Activated T-cell treated with anti-CD3 and anti-CD28 coated beads, Interleukin-2, amount 50 U/mL, for 72 hours (primary cell): ENCODE results near the gene TBL1X. TPM values are rescaled to one million over a fixed set of nuclear protein-coding genes. Genes with fewer than 3 reads are reported as not detected.
"Not testable (repeated sequence)": the region's sequence is repeated elsewhere in the genome, so short reads cannot be mapped to it uniquely, and the experiment has no call there.

Experiments used
- ATAC-seq, 2 donors: fragments of 150-1000 bp; cut with Tn5 transposase; replicated peaks in 1 of 2; 2 replicates each; pipeline ENCODE4 v1.10.0; 2021; ENCODE audit warnings: moderate library complexity in 2 of 2, mild to moderate bottlenecking in 1 of 2
- DNase-seq, 2 donors: peaks; one replicate each; pipeline ENCODE4 v3.0.0; 2021 to 2022; ENCODE audit warnings: mixed read lengths in 1 of 2
- H3K27ac Mint-ChIP-seq: one replicate; pipeline ENCODE4 v1.8.0; 2022; ENCODE audit warnings: mild to moderate bottlenecking, moderate library complexity, mixed read lengths
- H3K27me3 Mint-ChIP-seq: one replicate; pipeline ENCODE4 v1.8.0; 2022; ENCODE audit warnings: low read depth, mixed read lengths
- H3K36me3 Mint-ChIP-seq, 2 donors: one replicate each; pipeline ENCODE4 v1.8.0; 2022; ENCODE audit warnings: mixed read lengths in 2 of 2, mild to moderate bottlenecking in 1 of 2; ENCODE audit not compliant: insufficient read depth in 2 of 2
- H3K4me1 Mint-ChIP-seq: one replicate; pipeline ENCODE4 v1.8.0; 2022; ENCODE audit warnings: low read depth, mixed read lengths
- H3K4me3 Mint-ChIP-seq, 2 donors: one replicate each; pipeline ENCODE4 v1.8.0; 2022; ENCODE audit warnings: mild to moderate bottlenecking in 2 of 2, mixed read lengths in 2 of 2, moderate library complexity in 2 of 2
- H3K9me3 Mint-ChIP-seq, 2 donors: one replicate each; pipeline ENCODE4 v1.8.0; 2022; ENCODE audit warnings: mixed read lengths in 2 of 2
- total RNA-seq, 2 donors: library from RNA; stranded (reverse); gene quantifications; one replicate each; pipeline ENCODE4 v1.2.3, GENCODE V29; 2022

The TBL1X gene
- total RNA-seq, 2 donors from 2014 or later = 52.8 to 55.1 TPM

DNA sequence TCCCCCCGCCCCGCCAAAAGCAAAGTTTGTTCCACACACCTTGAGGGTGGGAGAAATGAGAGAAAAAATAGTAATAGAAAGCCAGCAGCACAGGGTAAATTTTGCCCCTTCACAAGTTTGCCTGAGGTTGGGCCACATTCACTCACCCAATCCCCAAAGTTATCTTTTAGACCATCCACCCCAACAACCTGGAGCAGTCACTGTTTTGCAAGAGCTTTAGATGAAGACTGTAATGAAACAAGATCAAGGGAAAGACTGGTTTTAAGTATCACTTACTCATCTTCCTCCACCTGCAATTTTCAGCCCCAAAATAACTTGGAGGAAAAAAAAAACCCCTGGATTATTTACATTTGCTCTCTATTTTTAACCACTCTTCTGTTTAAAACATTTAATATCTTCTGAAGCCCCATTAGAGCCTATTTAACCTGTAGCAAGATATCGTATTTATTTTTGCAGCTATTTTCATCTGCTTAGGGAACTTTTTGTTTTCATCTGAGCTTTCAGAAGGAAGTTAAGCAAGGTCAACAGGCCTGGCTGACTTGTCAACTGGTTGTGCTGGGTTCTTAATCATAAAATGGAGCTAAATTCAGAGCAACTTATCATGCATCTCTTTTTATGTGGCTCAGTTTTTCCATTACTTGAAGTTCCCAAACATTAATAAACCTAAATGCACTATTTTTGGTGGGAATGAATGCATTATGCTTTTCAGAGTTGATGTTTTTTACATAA lies 24.6 kb upstream of the TBL1X start:
- no peak for ATAC-seq
- DNase-seq = no peak
- H3K36me3 Mint-ChIP-seq = no peaks in the 10 kb centered on the region
- no peaks in the 10 kb centered on the region for H3K27me3 Mint-ChIP-seq
- no peaks in the 10 kb centered on the region for H3K9me3 Mint-ChIP-seq
- peaks cover 11% of the 10 kb centered on the region for H3K4me1 Mint-ChIP-seq
- no peak overlapping the region for H3K27ac Mint-ChIP-seq
- peak overlapping the region in 1 of 2 donors; percentile 4 for H3K4me3 Mint-ChIP-seq

DNA sequence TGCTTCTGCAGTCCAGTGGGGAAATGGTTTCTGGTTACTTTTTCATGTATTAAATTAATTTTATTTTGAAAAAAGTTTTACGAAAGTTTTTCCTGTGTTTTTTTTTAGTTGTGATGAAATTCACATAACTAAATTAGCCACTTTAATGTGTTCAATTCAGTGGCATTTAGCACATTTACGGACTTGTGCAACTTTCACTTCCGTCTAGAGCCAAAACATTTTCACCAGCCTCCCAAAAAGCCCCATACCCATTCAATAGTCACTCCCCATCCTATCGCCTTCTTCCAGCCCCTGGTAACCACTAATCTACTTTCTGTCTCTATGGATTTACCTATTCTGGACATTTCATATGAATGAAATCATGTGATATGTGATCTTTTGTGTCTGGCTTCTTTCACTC lies 22.8 kb upstream of the TBL1X start:
- ATAC-seq = no peak

DNA sequence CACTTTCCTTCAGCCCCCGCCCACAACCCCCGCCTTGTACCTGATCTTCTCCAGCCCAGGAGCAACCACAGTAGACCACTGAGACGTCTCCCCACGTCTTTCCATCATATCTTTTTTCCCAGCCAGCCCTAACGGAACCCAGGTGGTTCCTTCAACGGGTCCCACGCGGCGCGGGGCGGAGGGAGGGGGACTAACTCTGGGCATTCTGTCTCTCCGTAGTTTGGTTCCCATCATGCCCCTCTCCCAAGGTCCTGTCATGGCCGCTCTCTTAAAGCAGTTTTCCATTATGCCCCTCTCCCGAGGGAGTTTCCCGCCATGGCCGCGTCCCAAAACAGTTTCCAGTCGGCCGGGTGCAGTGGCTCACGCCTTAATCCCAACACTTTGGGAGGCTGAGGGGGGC lies 21.5 kb upstream of the TBL1X start:
- peaks cover 11% of the 10 kb centered on the region for H3K4me1 Mint-ChIP-seq
- H3K4me3 Mint-ChIP-seq = no peak overlapping the region
- H3K27me3 Mint-ChIP-seq = no peaks in the 10 kb centered on the region
- no peak overlapping the region for H3K27ac Mint-ChIP-seq
- no peaks in the 10 kb centered on the region for H3K9me3 Mint-ChIP-seq
- no peak for ATAC-seq
- no peaks in the 10 kb centered on the region for H3K36me3 Mint-ChIP-seq
- DNase-seq = no peak

More for the DNA sequence above, 22.8 kb upstream of the TBL1X start:
- no peak for DNase-seq
- Mint-ChIP-seq H3K27me3 (no peaks in the 10 kb centered on the region), H3K4me1 (peaks cover 11% of the 10 kb centered on the region), H3K36me3 (no peaks in the 10 kb centered on the region), H3K4me3 (no peak overlapping the region), H3K27ac (no peak overlapping the region), H3K9me3 (no peaks in the 10 kb centered on the region)

DNA sequence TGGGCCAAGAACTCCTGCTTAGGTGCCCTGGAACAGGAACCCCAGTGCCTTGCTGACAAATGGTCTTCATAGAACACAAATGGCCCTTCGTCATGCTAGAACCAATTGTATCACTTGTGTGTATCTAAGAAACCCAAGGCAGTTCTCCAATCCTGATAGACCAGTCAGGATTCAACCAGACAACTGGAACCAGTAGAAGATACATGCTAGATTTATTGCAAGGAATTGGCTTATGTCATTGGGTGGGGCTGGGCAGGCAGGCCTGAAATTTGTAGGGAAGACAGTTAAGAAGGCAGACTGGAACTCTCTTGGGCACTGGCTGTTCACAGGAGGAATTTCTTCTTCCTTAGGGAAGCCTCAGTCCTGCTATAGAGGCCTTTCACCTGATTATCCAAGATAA lies 17.0 kb upstream of the TBL1X start:
- no peak for ATAC-seq
- no peak for DNase-seq
- Mint-ChIP-seq H3K27ac (no peak overlapping the region), H3K27me3 (no peaks in the 10 kb centered on the region), H3K4me3 (no peak overlapping the region), H3K4me1 (no peaks in the 10 kb centered on the region), H3K9me3 (no peaks in the 10 kb centered on the region), H3K36me3 (no peaks in the 10 kb centered on the region)

DNA sequence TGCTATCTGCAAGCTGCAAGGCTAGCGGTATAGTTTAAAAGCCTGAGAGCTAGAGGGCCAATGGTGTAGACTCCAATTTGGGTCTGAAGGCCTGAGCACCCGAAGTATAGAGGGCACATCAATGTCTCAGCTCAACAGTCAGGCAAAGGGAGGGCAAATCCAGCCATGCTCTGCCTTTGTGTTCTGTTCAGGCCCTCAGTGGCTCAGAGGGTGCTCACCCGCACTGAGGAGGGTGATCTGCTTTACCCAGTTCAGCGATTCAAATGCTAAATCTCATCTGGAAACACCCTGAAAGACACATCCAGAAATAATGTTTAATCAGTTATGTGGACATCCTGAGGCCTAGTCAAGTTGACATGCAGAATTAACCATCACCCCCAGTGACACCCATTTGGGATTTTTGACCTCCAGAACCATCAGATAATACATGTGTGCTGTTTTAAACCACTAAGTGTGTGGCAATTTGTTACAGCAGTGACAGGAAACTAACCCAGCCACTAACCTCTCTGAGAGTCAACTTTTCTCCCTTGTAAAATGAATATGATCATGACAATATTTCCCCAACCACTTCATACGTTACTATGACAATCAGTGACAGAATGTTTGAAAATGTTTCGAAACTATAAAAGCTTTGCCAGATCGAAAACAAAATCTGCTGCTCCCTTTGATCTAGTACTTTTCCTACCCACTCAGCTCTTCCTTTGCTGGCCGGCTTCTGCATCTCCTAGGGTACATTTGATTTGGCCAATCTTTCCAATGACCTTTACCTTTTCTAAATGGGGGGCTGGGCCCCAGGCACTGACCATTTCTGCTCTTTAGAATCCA lies 8.4 kb upstream of the TBL1X start:
- H3K9me3 Mint-ChIP-seq = peaks cover 0 to 2% of the 10 kb centered on the region in 2 donors
- peak; percentile 32 to 41 for DNase-seq
- H3K27me3 Mint-ChIP-seq = peaks cover 6% of the 10 kb centered on the region
- peak overlapping the region; percentile 42 to 43 for H3K4me3 Mint-ChIP-seq
- peak overlapping the region; percentile 57 for H3K27ac Mint-ChIP-seq
- H3K4me1 Mint-ChIP-seq = peaks cover 42% of the 10 kb centered on the region
- ATAC-seq = peak; percentile 93 to 95
- H3K36me3 Mint-ChIP-seq = no peaks in the 10 kb centered on the region

DNA sequence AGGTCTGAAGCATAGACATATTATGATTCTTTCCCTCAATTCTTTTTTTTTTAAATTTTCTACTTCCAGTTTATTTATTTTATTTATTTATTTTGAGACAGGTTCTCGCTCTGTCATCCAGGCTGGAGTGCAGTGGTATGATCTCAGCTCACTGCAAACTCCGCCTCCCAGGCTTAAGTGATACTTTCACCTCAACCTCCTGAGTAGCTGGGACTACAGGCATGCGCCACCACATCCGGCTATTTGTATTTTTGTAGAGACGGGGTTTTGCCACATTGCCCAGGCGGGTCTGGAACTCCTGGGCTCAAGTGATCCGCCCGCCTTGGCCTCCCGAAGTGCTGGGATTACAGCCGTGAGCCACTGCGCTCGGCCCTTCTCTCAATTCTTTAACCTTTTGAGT lies 6.8 kb upstream of the TBL1X start:
- H3K27ac Mint-ChIP-seq, H3K36me3 Mint-ChIP-seq, H3K27me3 Mint-ChIP-seq, H3K4me3 Mint-ChIP-seq, ATAC-seq, H3K9me3 Mint-ChIP-seq, DNase-seq: not testable (repeated sequence)
- H3K4me1 Mint-ChIP-seq = peaks cover 58% of the 10 kb centered on the region

DNA sequence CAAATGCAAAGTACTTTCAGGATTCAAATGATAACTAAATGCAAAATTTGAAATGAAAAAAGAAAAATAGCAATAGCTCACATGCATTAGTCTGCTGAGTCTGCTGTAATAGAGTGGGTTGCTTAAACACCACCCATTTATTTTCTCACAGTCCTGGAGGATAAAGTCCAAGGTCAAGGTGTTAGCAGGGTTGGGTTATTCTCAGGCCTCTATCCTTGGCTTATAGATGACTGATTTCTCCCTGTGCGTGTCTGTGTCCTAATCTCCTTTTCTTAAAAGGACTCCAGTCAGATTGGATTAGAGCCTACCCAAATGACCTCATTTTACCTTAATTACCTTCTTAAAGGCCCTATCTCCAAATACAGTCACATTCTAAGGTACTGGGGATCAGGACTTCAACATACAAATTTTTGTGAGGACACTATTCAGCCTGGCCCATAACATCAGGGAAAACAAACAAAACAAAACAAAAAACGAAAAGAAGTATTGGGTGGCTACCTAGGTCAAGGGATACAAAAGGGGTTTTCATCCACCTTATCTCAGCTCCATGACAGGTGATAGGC lies 6.3 kb upstream of the TBL1X start:
- Mint-ChIP-seq H3K4me3 (no peak overlapping the region), H3K4me1 (peaks cover 61% of the 10 kb centered on the region), H3K27ac (peak overlapping the region; percentile 33), H3K9me3 (peaks cover 0 to 2% of the 10 kb centered on the region in 2 donors), H3K27me3 (peaks cover 6% of the 10 kb centered on the region), H3K36me3 (peaks cover 0 to 4% of the 10 kb centered on the region in 2 donors)
- ATAC-seq = no peak
- DNase-seq = no peak

DNA sequence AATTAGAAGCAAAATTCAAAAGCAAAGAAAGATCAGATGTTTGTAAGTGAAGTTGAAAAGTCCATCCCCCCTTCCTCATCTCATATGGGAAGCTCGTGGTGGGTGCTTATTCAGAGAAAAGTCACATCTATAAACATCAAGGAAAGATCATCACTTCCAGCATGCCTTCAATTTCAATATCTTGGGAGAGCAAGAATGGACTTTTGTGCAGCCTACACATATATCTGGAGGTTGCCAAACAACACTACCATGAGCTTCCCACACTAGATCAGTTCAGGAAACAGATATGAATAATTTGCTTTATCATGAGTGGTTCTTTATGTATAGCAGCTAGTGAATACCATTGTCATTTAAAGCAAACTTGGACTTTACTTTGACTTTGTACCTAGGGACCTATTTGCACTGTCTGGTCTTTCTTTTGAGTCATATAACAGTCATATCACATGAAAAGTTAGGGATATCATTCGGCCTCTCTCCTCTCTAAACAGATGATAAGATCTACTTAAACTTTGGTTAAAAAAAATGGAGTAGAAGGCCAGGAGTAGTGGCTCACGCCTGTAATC lies 5.6 kb upstream of the TBL1X start:
- ATAC-seq = peak in 1 of 2 donors; percentile 7
- peaks cover 68% of the 10 kb centered on the region for H3K4me1 Mint-ChIP-seq
- H3K4me3 Mint-ChIP-seq = peak overlapping the region in 1 of 2 donors; percentile 14
- peaks cover under 1 to 7% of the 10 kb centered on the region in 2 donors for H3K36me3 Mint-ChIP-seq
- H3K9me3 Mint-ChIP-seq = peaks cover 0 to 2% of the 10 kb centered on the region in 2 donors
- H3K27ac Mint-ChIP-seq = peak overlapping the region; percentile 33
- DNase-seq = no peak
- H3K27me3 Mint-ChIP-seq = peaks cover 6% of the 10 kb centered on the region

DNA sequence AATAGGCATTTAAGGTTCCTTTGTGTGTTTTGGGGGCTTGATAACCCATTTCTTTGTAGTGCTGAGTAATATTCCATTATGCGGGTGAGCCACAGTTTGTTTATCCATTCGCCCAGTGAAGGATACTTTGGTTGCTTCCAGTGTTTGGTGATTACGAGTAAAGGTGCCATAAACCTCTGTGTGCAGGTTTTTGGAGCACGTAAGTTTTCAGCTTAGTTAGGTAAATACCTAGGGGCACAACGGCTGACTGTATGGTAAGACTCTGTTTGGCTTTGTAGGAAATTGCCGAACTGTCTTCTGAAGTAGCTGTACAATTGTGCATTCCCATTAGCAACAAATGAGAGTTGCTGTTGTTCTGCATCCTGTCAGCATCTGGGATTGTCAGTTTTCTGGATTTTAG lies 3.8 kb upstream of the TBL1X start:
- H3K27me3 Mint-ChIP-seq = peaks cover 6% of the 10 kb centered on the region
- peaks cover 4 to 7% of the 10 kb centered on the region in 2 donors for H3K36me3 Mint-ChIP-seq
- ATAC-seq (no peak), DNase-seq (no peak)
- peaks cover 58% of the 10 kb centered on the region for H3K4me1 Mint-ChIP-seq
- peaks cover 0 to 2% of the 10 kb centered on the region in 2 donors for H3K9me3 Mint-ChIP-seq
- H3K4me3 Mint-ChIP-seq = no peak overlapping the region
- H3K27ac Mint-ChIP-seq = no peak overlapping the region

DNA sequence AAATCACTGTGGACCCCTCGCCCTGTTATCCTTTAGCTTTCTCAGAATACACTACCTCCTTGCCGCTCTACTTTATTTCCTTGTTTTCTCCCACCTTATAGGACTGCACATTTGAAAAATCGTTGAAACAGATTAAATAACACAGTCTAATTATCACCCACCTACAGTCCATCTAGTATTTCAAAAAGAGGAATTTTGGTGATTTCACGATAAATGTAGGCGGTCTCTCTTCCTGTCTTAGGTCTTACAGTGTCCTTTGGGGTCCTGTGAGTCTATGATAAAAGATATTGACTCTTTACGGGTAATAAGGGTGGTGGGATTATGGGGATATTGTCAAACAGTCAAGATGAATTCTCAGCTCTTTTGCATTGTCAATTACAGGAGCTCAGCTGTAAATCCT lies 2.4 kb upstream of the TBL1X start:
- ATAC-seq (peak; percentile 1 to 3), DNase-seq (no peak)
- H3K27me3 Mint-ChIP-seq = peaks cover 6% of the 10 kb centered on the region
- peaks cover 53% of the 10 kb centered on the region for H3K4me1 Mint-ChIP-seq
- H3K27ac Mint-ChIP-seq = peak overlapping the region; percentile 90
- peaks cover 4 to 7% of the 10 kb centered on the region in 2 donors for H3K36me3 Mint-ChIP-seq
- H3K9me3 Mint-ChIP-seq = peaks cover 0 to 2% of the 10 kb centered on the region in 2 donors
- H3K4me3 Mint-ChIP-seq = peak overlapping the region; percentile 85 to 91

DNA sequence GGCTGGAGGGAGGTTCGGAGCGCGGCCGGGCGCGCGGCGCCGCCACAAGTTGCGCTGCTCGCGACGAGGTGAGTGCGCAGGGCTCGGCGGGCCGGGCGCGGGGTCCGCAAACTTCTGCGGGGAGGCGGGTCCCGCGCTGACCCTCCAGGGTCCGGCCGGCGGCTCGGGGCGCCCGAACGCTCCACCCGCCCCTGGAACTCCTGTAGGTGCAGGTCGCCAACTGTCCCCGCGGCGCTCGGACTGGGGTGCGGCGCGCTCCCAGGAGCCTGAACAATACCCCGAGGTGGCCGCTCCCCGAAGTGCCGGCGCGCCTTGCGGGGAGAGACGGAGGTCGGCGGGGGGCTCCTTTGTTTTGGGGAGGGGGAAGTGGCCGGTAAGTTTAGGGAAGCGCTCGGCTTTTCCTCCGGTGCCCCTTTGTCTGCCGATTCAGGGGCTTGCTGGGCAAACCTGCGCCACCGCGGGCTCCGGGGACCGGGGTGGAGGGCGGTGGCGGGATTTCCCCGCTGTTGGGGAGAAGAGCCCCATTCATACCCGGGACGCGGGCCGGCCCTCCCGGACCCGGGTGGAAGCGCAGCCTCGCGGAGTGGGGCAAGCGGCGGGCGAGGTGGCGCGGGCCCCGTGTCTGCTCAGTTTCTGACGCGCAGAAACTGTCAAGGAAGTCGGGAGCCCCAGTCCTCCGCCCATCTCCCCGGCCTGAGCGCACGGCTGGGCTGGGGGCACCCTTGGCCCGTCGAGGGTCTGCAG lies 694 bp downstream of the TBL1X start:
- peak; percentile 17 to 21 for ATAC-seq
- Mint-ChIP-seq H3K4me3 (peak overlapping the region; percentile 50 to 62), H3K9me3 (peaks cover 0 to 2% of the 10 kb centered on the region in 2 donors), H3K27ac (no peak overlapping the region), H3K4me1 (peaks cover 60% of the 10 kb centered on the region), H3K36me3 (peaks cover 9 to 10% of the 10 kb centered on the region in 2 donors), H3K27me3 (peaks cover 14% of the 10 kb centered on the region)
- DNase-seq = peak; percentile 46 to 47

DNA sequence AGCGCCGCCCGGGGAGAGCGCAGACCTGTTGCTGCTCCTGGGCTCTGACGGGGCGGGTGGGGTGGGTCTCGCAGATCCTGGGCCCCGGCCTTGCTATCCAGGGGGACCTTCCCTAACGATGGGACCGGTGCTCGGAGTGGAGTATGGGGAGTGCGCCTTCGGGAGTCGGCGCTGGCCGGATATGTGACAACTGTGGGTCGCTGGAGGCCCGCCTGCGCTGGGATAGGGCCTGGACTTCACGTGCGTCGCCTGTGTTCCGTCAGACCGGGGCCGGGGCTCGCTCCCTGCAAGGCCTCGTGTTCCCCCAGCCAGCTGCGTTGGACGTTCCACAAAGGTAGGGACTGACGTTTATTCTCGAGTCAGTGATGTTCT lies 1.3 kb downstream of the TBL1X start:
- no peak for ATAC-seq
- H3K36me3 Mint-ChIP-seq = peaks cover 9 to 13% of the 10 kb centered on the region in 2 donors
- H3K4me1 Mint-ChIP-seq = peaks cover 60% of the 10 kb centered on the region
- peak overlapping the region; percentile 81 to 88 for H3K4me3 Mint-ChIP-seq
- H3K9me3 Mint-ChIP-seq = no peaks in the 10 kb centered on the region
- peak; percentile 17 to 28 for DNase-seq
- no peak overlapping the region for H3K27ac Mint-ChIP-seq
- H3K27me3 Mint-ChIP-seq = peaks cover 9% of the 10 kb centered on the region
